Measurements from ENCODE around the gene TXNDC5.

DNA sequence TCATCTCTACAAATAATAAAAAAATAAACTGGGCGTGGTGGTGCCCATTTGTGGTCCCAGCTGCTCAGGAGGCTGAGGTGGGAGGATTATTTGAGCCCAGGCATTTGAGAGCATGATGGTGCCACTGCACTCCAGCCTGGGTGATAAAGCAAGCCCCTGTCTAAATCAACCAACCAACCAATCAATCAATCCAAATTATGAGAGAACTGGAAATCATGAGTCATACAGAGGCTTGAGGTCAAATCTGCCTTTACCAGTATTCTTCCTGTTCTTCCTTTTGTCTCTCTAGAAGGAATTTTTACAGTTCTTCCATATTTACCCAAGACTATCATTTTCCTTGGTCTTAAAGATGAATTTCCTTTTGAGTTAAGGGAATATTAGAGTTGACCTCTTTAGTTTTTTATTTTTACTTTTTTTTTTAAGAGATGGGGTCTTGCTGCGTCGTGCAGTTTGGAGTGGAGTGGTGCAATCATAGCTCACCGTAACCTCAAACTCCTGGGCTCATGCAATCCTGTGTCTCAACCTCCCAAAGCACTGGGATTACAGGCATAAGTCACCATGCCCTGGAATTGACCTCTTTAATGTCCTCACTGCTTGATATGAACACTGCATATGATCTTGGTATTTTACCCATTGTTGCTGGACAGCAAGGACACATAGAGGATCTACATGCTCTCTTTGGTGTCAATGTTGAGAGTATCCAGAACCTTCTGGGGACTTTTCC is 44.1 kb upstream of the TXNDC5 start:
- TF ChIP-seq, protein P1, sequence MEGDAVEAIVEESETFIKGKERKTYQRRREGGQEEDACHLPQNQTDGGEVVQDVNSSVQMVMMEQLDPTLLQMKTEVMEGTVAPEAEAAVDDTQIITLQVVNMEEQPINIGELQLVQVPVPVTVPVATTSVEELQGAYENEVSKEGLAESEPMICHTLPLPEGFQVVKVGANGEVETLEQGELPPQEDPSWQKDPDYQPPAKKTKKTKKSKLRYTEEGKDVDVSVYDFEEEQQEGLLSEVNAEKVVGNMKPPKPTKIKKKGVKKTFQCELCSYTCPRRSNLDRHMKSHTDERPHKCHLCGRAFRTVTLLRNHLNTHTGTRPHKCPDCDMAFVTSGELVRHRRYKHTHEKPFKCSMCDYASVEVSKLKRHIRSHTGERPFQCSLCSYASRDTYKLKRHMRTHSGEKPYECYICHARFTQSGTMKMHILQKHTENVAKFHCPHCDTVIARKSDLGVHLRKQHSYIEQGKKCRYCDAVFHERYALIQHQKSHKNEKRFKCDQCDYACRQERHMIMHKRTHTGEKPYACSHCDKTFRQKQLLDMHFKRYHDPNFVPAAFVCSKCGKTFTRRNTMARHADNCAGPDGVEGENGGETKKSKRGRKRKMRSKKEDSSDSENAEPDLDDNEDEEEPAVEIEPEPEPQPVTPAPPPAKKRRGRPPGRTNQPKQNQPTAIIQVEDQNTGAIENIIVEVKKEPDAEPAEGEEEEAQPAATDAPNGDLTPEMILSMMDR (IDR thresholded peaks at IDR 0.05) = no peak
- TF ChIP-seq, protein P2, sequence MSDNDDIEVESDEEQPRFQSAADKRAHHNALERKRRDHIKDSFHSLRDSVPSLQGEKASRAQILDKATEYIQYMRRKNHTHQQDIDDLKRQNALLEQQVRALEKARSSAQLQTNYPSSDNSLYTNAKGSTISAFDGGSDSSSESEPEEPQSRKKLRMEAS (IDR thresholded peaks at IDR 0.05) = no peak

All from A549 (cell line).